Activated CD4-positive, alpha-beta T cell treated with anti-CD3 and anti-CD28 coated beads for 24 hours (primary cell): Measurements from ENCODE around the gene ATP11B.

Experiments
- DNase-seq, 2 donors: peaks; one replicate each; pipeline ENCODE4 v3.0.0-alpha.2; 2020; ENCODE audit warnings: low read depth in 2 of 2

ATP11B gene

GRCh38 chr3:182909318-182910040, 116.2 kb downstream of the ATP11B start:
- no peak for DNase-seq

GRCh38 chr3:182910936-182911781, 117.9 kb downstream of the ATP11B start:
- DNase-seq = no peak

DNA sequence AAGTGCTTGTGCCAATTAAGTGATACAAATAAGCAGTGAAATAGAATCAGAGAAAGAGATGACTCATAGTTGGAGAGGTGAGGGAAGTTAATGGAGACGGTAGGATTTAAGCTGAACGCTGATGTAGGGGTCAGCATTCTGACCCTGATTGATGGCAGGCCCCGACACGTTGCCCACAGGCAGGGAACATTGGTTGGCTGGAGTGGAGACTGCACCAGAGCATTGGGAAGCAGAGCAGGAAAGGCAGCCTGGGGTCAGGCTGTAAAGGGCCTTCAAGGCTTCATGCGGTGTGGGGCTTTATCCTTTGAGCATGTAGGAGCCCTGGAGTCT, 118.4 kb downstream of the ATP11B start:
- DNase-seq = no peak

DNA sequence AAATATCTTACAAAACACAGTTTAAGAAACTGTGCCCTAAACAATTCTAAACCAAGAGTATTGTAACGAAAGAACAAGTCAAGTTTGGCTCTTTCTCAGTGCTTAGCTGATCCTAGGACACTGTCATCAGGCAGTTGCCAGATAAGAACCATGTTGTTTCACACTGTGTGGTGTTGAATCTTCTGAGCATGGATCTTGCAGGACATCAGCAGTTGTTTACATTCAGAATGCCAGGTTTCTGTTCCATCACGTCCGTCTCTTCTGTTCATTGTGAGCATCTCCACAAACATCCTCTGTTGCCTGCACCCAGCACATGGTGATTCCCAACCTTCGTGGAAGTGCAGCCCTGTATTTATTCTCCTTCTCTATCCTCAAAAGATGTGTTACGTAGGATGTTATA, 119.2 kb downstream of the ATP11B start:
- no peak for DNase-seq

GRCh38 chr3:182913889-182914288, 120.6 kb downstream of the ATP11B start:
- no peak for DNase-seq

DNA sequence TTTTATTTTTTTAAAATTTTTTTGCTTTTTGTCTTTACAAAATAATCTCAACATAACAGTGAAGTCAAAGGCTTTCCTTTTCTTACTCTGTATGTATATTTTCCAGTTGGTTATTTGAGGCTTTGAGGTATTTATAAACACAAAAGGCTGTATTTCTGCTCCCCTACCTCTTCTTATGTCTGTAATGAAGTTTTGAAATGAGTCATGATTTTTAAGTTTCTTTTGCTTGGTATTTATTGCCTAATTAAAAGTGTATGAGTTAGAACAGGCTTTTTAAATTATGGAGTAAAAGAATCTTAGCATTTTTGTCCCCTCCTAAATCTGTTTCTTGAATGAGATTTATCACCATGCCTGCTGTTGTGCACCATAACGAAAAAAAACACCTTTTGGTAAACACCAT, 121.0 kb downstream of the ATP11B start:
- no peak for DNase-seq

DNA sequence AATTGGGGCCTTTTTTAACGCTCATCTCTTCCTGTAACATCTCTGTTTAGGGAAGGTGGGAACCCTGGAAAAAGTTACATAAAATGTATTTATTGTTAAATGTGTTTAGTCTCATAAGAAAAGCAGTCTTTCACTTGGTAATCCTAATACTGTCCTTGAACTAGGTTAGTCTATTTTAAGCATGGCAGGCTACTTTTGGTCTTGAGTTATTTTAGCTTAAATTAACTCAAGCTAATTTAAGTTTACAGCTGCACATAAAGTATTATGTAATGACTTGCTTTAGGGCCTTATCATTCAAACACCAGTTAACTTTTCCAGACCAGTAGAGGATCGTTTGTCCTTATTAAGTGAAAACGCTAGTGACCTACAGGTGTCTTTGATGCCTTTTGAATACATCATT, 123.8 kb downstream of the ATP11B start:
- DNase-seq = no peak

DNA sequence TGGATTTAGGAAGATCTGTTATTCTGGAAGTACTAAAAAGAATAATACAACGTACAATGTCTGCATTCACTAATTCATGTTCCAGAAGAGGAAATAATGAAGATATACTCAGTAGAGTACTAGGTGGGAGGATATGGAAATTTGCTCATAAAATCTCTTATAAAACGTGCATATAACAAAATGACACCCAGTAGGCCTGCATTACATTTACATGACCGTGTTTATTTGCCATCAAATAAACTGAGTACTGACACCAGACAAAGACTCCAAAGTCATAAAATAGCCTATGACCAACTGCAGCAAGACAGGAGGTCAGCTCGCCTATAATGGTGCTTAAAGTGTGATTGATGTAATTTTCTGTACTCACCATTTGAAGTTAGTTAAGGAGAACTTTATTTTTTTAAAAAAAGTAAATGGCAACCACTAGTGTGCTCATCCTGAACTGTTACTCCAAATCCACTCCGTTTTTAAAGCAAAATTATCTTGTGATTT, 126.6 kb downstream of the ATP11B start:
- DNase-seq = no peak

- no peak for DNase-seq
Observed at GRCh38 chr3:182920515-182921084, 127.3 kb downstream of the ATP11B start.

- no peak for DNase-seq
Observed at GRCh38 chr3:182921665-182922355, 128.5 kb downstream of the ATP11B start.

- no peak for DNase-seq
Observed at GRCh38 chr3:182925330-182925943, 132.1 kb downstream of the ATP11B start.

GRCh38 chr3:182925944-182926337, 132.6 kb downstream of the ATP11B start:
- no peak for DNase-seq

DNA sequence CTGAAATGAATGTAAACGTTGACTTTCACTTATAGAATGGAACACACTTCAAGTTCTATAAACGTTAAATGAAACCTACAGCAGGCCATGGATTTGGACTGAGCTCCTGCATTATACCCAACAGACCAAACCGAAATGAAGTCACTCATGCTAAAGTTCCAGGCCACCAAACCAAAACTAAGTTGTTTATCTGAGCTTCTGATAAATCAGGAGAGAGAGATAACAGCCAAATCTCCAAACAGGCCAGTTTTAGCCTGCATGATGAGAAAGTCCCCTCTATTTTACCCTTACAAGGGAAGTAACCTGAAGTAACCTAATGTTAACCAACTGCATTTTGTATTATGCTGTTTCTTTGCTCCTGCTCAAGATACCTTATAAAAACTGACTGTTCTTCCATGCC, 142.5 kb downstream of the ATP11B start:
- no peak for DNase-seq

GRCh38 chr3:182936239-182936917, 143.1 kb downstream of the ATP11B start:
- no peak for DNase-seq

- DNase-seq = no peak
Observed at GRCh38 chr3:182936918-182937285, 143.6 kb downstream of the ATP11B start.

GRCh38 chr3:182937293-182938051, 144.2 kb downstream of the ATP11B start:
- DNase-seq = no peak

- DNase-seq = no peak
Observed at GRCh38 chr3:182940266-182940808, 147.0 kb downstream of the ATP11B start.

DNA sequence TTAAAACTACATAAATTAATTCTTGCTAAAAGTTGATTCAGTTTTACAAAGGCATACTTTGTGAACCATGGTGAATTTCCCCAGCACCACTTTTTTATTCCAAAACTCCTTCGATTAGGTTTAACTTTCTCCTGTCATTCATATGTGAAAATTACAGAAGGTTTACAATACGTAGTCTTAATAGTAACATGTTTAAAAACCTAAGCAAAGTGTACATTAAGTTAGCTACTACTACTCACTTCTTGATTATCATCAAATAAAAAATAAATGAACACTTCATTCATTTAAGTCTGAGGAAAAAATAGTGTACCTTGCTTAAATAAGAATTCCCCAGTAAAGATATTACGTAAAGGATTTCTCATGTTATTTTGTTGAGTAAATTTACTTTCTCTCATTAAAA, 148.4 kb downstream of the ATP11B start:
- DNase-seq = no peak

- no peak for DNase-seq
Observed at GRCh38 chr3:182947888-182948287, 154.6 kb downstream of the ATP11B start.

GRCh38 chr3:182948305-182948704, 155.0 kb downstream of the ATP11B start:
- DNase-seq = no peak
